Measurements from ENCODE around the gene IP6K1.

The IP6K1 gene

DNA sequence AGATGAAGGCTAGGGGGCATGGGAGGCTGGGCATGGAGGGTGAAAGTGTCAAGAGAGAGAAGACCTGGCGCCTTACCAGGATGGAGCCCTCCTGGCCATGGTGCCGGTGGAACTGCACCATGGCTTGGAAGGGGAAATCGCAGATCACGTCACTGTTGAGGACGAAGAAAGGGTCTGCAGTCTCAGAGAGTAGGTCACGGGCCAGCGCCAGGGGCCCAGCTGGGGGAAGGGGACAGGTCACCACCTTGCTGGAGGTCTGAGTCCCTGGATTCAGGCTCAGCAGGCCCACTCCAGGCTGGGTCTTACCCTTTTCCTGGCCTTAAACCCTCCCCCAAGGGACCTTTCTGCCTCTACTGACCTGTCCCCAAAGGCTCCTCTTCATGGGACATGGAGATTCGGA, 63.4 kb downstream of the IP6K1 start:
- no peak for DNase-seq

DNA sequence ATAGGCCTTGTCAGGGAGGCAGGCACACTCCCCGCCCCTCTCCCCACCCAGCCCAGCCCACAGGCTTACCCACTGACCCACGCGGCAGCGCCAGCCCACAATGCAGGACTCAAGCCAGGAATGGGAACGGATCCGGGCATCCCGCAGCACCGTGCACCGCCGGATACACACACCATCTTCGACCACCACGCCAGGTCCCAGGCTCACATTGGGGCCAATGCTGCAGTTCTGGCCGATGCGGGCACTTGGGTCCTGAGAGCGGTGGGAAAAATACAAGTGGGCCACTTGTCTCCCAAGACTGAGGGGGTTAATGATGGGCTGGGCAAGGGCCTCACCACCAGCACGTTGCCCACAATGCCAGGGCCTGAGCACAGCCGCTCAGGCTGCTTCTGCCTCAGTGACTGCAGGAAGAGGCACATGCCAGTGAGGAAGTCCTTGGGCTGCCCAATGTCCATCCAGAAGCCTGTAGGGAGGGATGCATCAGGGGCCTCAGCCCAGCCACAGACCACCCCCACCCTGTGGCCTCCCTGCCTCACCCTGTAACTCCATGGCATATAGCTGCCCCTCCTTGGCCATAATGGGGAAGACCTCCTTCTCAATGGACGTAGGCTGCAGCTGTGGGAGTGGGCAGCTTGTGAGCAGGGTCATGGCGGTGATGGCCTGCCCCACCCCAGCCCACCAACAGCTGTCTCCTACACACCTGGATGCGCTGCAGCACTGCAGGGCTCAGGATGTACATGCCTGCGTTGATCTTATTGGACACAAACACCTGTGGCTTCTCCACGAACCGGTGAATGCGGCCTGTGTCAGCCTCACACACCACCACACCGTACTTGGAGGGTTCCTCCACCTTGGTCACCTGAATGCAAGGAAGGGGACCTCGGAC, 64.2 kb downstream of the IP6K1 start:
- no peak for DNase-seq

DNA sequence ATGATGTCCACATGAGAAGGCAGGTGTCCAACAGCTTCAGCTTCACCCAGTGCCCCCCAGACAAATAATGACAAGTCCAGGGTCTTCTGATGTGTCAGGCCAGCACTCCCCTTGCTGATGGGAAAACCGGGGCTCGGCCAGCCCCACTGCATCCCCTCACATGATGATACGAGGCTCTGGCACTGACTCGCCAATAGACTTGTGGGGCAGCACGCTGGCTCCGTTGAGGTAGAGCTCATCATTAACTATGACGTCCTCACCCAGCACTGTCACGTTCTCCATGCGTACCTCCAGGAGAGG, 64.8 kb downstream of the IP6K1 start:
- no peak for DNase-seq

DNA sequence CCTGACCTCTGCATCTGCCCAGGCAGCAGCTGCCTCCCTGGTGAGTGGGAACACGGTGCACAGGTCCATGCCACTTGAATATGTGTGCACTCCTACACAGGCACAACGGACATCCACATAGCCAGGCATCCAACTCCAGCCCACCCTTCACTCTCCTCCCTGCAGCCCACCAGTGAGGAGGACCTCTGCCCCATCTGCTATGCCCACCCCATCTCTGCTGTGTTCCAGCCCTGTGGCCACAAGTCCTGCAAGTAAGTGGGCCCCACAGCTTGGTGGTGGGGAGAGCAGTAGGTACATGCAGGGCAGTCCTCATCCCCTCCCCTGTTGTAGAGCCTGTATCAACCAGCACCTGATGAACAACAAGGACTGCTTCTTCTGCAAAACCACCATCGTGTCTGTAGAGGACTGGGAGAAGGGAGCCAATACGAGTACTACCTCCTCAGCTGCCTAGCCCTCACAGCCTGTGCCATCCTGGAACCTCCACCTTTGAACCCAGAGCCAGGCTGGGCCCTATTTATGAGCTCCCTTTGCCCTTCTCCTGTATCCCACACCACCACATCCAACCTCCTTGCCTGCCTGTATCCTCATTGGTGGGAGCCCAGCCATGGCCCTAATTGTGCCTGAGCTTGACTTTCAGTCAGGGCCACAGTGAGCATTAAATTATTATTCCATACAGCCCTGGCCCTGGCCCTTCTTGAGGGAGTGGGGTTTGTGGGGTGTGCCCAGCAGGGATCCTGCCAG, 65.3 kb downstream of the IP6K1 start:
- no peak for DNase-seq

DNA sequence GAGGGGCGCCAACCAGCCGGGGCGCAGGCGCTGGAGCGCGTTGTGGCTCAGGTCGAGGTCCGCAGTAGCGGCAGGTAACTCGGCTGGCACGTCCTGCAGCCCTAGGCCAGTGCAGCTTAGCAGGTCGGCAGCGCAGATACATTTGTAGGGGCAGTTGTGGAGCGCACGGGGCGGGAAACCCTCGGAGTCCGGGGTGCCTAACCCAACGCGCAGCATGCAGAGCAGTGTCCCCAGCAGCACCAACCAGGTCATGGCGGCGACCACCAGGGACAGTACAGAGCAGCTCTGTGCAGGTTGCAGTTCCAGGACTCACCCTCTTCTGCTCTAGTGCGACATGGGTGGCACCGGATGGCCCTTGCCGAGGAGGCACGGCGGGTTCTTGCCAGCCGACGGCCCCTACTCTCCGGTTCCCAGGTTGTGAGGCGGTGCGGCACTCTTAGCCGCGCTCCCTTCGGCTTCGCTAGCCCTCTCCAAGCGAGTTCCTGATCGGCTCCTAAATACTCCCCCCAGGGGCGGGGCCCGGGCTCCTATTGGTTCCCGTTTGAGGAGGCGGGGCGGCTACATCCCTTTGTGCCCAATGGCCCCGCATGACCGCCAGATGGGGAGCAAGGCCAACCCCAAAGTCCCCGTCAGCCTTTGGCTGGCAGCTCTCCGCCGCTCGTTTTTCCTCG, 67.0 kb downstream of the IP6K1 start, which contains the start of gene AMIGO3:
Gene AMIGO3, minus strand, starts transcription at position 471 of the 671 bp plus-strand sequence. Its CDS starts 219 bp downstream, at position 252.
- peak; percentile 77 for DNase-seq

DNA sequence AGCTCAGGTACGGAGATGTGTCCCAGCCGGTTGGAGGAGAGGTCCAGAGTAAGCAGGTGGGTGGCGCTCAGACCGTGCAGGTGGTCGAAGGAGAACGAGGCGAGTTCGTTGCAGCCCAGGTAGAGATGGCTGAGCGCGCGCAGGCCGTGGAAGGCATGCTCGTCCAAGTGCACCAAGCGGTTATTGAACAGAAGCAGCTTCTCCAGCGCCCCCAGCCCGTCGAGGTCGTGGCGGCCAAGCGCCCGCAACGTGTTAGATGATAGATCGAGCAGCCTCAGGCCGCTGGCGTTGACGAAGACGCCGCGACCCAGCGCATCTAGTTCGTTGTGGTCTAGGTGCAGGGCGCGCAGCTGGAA, 67.5 kb downstream of the IP6K1 start:
- no peak for DNase-seq

DNA sequence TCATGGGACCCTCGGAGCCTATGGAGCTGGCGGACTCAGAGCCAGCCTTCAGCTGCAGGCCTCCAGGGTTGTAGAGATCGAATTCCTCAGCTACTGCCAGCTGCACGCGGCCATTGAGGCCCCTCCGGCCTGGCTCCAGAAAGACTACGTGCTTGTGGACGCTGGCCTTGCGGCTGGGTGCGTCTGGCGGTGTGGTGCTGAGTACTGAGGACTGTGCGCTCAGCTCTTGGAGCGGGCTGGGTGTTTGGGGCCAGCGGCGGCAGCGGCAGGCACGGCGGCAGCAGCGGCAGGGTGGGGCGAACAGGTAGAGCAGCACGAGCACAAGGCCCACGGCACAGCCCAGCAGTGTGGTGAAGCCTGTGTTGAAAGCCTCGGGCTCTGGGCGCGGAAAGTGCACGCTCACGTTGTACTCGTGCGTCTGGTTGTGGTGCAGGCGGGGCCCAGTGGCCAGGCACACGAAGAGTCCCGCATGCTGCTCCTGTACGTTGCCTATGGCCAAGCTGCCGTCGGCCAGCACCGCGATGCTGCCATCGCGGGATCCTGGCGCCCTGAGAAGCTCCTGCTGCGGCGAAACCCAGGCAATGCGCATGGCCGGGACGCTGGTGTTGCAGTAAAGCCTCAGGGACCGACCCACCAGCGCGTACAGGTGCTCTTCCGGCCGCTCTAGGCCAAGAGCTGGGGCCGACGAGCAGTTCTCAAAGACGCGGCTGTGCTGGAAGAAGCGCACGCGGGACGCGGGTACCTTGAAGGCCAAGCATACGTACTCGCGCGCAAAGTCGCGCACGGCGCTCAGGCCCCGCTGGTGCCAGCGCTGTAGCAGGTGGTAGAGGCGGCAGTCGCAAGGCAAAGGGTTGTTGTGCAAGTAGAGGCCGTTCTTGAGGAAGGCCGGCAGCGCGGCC, 68.1 kb downstream of the IP6K1 start:
- DNase-seq = no peak

DNA sequence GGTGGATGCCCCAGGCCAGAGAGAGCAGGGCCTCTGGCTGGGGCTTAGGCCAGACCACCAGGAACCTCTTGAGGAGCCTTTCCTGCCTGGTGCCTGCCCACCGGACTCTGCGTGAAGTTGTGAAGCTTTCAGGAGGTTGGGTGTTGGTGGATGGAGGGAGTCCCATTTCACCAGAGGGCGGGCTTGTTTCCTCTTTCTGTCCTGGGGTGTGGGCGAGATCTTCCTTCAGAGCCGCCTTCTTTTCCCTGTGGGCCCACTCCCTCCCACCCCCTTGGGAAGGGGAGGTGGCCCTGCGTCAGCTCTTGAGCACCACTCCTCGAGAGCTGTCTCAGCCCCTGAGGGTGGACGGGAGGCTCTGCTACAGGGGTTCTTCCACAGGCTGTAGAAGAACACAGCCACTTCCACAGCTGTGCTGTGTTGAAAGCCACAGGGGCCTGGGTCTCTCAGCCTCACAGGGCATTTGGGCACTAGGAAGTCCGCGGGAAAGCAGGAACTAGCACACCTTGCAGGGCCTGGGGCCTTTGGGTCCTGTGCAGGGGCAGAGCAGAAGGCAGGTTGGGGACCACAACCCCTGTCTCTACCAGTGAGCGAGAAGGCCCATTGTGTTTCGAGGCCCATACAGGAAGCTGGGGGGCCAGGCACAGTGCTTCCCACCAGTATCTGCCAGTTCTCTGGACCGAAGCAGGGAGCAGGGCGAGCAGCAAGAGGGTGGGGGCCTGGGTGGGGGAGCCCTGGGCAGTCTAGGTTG, 69.0 kb downstream of the IP6K1 start:
- DNase-seq = no peak

DNA sequence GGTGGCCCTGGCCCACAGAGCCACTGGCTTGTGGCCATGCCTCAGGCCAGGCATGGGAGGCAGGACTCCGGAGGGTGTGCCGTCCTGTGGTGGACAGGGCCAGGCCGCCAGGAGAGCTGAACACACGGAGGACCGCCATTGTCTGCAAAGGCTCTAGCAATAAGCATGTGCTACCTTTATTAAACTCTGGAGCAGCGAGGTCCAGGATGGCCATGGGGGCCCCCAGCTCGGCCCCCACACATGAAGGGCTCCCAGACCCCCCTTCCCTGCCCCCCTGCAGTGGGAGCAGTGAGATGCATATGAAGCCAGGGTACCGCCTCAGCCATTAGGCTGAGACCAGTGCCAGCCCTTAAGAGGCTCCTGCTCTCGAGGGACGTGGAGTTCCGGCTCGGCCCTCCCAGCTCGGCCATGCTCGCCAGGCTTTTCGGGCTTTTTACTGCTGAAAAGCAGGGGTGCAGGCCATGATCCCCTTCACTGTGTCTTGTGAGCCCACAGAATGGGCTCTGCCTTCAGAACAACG, 69.6 kb downstream of the IP6K1 start:
- no peak for DNase-seq

DNA sequence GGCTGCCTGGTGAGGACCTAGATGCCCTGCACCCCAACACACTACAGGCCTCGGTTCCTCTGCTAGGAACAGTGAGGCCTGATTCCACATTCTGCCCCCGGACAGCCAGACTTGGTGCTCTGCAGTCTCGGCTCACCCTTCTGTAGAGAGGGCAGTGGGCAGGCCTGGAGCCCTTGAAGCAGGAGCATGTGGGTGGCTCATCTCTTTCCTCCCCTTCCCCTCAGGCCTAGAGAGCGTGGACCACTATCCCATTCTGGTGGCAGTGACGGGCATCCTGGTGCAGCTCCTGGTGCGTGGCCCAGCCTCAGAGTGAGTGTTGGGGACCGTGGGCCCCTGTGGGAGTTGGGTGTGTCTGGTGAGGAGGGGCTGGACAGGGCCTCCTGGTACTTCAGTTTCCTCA, 70.2 kb downstream of the IP6K1 start:
- no peak for DNase-seq

DNA sequence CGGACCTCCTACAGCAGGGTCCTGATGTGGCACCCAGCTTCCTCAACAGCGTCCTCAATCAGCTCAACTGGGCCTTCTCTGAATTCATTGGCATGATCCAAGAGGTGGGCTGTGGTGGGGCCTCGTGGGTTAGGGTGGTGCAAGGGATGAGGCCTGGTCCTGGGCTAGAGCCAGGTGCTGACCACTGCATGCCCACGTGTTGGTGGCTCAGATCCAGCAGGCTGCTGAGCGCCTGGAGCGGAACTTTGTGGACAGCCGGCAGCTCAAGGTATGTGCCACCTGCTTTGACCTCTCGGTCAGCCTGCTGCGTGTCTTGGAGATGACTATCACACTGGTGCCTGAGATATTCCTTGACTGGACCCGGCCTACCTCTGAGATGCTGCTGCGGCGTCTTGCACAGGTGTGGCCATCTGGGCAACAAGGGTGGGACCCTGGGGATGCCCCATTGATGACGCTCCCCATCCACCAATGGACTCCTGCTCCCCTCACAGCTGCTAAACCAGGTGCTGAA, 70.7 kb downstream of the IP6K1 start:
- DNase-seq = no peak

DNA sequence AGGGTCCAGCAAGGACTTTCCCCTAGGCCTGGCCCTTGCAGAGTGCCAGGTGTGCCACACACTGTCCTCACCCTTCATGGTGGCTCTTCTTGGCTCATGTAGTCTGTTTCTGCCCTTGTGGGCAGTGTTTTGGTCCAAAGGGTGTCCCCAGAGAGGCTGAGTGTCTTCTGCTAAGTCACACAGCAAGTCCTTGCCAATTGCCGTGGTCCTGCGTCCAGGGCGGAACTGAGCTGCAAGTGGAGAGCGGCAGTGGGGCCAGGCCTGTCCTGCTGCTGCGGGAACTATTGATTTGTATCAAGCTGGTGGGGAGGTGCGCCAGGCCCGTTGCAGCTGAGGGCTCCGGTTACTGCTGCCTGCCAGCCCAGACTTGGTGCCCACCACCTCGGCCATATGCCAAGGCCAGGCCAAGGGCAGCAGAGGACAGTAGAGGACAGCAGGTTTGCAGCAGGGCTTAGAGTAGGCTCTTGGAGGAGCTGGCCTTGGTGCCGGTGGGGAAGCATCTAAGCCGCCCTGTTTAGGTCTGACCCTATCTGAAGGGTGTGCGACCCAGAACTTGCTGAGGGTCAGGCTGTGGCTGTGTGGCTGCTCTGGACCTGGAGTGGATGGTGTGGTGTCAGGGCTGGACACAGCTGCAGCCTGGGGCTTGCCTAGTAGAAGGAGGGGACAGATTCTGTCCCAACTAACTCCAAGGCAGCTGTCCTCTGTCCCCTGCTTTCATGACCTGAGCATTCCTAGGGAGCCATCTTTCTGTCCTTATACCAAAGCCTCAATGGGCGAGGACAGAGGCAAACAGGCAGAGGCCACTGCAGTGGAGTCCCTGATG, 71.4 kb downstream of the IP6K1 start:
- DNase-seq = no peak

DNA sequence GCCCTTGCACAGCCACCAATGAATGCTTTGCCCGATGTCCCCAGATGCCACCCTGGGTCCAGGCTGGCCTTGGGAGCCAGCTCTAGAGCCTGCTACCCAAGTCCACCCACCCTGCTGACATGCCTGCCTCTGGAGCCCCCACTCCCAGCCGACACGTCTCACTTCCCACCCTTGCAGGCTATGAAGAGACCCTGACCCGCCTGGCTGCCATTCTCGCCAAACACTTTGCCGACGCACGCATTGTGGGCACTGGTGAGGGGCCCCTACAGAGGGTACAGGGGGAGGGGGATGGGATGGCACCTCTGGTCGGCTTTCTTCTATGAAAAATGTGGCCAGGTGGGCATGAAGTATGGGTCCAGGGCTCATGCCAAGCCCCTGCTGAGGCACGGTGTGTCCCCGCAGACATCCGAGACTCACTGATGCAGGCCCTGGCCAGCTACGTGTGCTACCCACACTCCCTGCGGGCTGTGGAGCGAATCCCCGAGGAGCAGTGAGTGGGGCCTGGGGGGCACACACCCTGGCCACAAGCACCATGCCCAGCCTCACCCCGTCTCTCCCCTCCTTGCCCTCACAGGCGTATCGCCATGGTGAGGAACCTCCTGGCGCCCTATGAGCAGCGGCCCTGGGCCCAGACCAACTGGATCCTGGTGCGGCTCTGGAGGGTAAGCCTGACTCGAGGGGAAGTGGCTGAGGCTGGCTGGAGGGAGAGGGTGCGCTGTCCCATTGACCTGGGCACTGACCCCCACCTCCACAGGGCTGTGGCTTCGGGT, 72.8 kb downstream of the IP6K1 start:
- DNase-seq = no peak

DNA sequence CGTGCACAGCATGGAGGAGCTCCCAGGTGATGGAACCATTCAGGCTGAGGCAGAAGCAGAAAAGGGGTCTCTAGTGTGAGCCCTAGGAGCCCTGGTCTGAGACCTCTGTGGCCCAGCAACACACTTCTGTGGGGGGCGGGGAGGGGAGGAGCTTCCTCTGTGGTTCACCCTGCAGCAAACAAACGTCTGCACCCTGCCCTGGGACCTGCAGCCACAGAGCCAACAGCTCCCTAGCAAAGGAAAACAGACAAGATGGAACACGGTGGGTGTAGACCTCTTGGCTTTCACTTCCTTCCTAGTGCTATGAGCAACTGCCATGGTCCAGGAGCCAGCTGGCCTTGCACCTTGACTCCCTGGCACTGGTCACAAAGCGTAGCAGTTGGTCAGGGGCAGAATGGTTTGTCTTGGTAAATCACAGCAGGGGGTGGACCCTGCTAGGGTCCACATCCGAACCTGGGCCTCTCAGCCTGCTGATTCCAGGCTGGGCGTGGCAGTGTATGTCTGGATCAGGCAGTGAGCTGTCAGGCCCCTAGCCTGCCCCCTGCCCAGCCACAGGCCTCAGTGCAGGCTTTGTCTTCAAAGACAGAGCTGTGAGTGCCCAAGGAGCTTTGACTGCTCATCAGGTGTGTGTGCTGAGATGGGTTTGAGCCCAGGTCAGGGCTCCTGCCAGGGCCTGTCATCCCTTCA, 73.6 kb downstream of the IP6K1 start:
- no peak for DNase-seq

DNA sequence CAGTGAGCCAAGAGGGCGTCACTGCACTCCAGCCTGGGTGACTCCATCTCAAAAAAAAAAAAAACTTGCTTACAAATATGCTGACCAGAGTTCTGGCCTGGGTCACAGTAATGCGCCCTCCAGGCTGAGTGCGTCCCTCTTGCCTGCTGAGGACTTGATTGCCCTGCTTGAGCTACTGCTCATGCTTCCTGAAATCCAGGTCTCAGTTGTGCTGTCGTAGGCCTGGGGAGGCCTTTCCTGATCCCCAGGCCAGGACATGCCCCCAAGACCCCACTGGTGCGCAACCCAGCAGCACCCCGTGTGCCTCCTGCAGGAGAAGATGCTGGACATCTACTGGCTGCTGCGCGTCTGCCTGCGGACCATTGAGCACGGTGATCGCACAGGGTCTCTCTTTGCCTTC, 74.2 kb downstream of the IP6K1 start:
- no peak for DNase-seq

DNA sequence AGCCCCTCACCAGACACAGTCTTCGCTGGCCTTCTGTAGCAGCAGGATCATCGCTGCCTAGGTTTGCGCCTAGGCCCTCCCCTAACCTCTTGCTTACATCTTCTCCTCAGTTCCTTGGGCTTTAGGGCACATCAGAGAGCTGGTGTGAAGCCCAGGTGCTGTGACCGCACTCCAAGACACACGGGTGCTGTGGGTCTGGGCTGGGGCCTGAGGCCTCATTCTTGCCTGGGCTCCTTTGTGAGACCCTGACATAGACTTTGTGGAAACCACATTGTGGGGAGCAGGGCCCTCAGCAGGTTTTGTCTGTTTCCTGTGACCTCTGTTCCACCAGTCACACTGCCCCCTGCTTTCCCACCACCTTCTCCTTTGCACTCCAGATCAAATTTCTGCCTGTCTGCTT, 74.9 kb downstream of the IP6K1 start:
- DNase-seq = no peak

DNA sequence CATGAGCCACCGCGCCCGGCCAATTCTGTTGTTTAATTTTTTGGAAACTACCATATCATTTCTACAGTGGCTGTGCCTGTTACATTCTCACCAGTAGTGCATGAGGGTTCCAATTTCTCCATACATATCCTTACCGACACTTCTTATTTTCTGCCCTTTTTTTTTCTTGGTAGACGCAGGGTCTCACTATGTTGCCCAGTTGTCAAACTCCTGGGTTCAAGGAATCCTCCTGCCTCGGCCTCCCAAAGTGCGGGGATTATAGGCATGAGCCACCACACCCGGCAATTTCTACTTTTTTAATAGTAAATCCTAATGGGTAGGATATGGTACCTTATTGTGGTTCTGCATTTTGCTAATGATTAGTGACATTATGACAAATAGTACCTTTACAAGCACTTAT, 76.5 kb downstream of the IP6K1 start:
- no peak for DNase-seq

DNA sequence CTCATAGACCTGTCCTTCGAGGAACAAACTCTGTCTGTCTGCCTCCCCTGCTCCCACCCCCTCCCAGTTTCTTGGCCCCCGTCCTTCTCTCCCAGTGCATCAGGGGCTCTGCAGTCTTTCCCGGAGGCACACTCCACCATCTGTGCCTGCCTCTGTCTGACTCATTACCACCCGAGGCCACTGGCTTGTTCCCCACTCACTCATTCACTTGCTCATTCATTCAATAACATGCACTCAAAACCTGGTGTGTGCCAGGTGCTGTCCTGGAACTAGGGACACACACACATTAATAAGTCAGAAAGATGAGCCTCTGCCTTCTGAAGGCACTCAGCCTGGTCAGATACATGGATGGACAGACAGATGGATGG, 79.2 kb downstream of the IP6K1 start:
- DNase-seq = peak; percentile 23

DNA sequence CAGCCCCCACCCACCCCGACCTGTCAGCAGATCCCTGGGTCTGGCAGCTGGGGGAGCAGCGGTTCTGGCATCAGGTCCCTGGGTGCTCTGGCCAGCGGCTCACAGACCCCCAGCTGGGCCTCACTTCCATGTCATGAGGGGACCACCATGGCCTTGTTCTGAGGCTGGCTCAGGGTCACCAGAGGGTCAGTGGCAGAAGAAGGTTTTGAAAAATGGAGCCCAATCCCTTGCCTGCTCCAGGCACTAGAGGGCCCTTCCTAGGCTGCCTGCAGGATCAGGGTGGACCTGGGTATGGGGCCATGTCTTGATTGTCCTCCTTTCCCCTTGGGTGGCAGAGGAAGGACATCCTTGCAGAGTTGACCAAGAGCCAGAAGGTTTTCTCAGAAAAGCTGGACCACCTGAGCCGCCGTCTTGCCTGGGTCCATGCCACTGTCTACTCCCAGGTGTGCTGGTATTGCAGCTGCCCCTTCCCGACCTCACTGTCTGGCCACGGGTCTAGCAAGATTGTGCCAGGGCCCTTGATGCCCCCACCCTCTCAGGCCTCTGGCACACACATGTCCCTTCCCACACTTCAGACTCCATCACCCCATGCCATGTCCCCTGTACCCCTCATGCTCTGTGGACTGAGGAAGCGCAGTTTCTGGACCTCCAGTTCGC, 79.8 kb downstream of the IP6K1 start:
- no peak for DNase-seq

Data from DMS 273 treated with DMSO at 0.1 percent for 48 hours (cell line).